GM12873 (cell line): Measurements from ENCODE around the gene TBP.

Experiments
- TF ChIP-seq, protein P1 (sequence below): IDR thresholded peaks from 2 replicates; pipeline ENCODE4 v1.5.1; 2012; ENCODE audit warnings: low read depth, mild to moderate bottlenecking, moderate library complexity, low read length, control low read depth; ENCODE audit not compliant: insufficient read depth; ENCODE audit errors: missing control alignments

TBP gene

DNA sequence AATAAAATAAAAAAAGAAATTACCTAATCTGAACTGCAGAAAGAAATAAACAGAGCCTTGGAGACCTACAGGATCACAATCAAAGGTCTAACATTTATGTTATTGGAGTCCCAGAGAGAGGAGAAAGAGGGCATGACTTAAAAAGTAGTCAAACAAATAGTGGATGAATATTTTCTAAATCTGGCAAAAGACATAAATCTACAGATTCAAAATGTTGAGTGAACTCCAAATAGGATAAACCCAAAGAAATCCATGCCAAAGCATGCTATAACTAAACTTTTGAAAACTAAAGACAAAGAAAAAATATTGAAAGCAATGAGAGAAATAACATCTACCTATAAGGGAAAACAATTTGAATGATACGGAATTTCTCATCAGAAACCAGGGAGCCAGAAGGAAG lies 39.3 kb upstream of the TBP start:
- TF ChIP-seq, protein P1, sequence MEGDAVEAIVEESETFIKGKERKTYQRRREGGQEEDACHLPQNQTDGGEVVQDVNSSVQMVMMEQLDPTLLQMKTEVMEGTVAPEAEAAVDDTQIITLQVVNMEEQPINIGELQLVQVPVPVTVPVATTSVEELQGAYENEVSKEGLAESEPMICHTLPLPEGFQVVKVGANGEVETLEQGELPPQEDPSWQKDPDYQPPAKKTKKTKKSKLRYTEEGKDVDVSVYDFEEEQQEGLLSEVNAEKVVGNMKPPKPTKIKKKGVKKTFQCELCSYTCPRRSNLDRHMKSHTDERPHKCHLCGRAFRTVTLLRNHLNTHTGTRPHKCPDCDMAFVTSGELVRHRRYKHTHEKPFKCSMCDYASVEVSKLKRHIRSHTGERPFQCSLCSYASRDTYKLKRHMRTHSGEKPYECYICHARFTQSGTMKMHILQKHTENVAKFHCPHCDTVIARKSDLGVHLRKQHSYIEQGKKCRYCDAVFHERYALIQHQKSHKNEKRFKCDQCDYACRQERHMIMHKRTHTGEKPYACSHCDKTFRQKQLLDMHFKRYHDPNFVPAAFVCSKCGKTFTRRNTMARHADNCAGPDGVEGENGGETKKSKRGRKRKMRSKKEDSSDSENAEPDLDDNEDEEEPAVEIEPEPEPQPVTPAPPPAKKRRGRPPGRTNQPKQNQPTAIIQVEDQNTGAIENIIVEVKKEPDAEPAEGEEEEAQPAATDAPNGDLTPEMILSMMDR = no peak

DNA sequence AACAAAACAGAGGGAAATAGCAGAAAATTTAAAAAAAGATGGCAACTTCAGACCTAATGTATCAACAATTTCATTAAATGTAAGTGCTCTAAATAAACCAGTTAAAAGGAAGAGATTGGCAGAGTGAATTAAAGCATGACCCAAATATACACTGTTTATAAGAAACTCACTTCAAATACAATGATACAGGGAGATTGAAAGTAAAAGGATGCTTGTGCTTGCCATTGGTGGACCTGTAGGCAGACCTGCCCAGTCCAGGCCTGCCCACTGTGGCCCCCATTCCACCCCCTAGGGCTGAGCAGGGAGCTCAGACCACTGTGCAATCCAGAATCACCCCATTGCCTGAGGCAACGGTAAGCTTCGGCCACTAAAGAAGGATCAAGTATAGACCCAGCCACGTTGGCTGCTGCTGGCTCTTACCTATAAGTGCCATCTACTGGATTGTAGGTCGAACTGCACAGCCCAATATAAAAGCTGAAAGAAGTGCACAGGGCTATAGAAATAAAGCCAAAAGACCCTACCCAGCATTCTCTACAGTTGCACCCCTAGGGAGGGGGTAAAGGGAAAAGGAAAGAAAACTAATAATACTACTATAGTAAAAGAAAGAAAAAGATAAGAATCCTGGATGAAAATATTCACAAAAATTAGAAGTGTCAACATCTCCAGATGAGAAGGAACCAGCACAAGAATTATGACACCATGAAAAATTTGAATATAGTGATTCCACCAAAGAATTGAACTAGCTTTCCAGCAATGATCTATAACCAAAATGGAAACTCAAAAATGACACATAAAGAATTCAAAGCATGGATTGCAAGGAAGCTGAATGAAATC lies 37.2 kb upstream of the TBP start:
- TF ChIP-seq, protein P1 = peak; percentile 83

DNA sequence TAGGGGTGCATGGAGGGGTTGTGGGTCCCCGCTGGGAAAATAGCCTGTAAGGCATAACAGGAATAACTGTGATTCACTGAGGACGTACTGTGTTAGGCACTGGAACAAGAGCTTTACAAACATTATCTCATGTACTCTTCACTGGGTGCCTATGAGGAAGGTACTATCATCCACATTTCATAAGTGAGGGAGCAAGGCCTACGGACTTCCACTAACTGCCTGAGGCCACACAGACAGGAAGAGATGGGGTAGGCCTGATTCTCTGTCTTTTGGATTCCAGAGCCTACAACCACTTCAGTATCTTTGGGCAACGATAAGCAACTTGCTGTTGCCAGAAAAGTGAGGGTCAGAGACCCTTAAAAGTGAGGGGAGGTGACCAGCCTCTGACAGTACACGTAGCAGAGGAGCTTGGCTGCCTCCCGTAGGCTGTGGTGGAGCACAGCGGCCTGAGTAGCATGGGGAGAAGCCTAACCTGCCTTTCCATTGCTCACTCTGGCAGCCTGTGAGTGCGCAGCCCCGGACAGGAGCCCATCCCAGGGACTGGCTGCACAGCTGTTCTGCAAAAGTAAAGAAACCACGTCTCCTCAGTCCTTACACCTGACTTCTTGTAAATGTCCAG lies 31.5 kb upstream of the TBP start:
- TF ChIP-seq, protein P1 = peak; percentile 65

DNA sequence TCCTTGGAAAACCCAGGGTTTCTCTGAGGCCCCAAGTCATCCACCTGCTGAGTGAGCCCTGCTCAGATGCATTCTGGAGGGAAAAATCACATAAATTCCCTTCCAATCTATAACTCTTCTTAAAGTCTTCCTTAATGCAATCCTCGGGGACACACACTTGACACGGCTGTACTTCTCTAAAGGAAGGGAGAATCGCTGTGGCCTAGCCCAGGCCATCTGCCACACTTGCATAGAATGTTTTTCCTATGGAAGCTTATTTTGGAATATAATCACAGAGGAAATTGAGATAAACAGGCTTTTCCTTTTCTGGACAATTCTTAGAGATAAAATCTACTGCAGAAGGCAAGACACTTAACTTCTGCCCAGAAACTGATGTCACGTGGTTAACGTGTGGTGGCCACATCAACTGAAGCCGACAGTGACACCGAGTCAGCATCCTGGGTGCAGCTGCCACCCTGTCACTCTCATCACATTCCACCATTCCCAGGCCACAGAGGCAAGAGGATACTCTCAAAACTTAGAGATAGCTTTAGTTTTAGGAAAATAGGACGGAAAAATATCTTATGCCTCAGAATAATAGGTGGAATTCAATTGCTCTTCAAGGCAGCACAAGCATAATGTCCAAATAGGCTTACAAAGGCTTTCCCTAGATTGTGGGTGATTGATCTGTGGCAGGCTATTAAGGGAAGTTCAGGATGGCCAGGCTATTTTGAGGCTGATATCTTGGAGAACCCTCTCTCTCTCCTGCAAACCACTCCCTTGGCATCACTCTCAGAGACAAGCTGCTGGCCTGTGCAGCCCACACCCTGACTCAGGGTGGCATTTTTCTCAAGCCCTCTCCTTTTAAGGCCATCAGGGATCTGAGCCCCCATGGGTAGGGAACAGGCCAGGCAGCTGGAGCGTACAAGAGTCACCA lies 30.7 kb upstream of the TBP start:
- TF ChIP-seq, protein P1 = no peak

DNA sequence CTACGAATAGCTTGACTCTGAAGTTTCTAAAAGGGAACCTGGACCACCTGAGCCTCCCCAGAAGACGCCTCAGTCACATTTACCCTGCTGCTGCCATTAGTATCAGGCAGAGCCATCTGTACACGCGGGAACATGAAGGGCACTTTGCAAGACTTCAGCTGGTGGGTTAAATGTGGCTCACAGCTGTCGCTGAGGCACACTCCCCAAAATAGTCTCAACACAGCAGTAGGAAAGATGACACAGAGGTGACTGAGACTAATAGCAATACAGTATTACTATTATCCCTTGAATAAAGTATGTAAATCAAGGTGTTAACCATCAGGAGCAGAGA lies 30.0 kb upstream of the TBP start:
- TF ChIP-seq, protein P1 = no peak

DNA sequence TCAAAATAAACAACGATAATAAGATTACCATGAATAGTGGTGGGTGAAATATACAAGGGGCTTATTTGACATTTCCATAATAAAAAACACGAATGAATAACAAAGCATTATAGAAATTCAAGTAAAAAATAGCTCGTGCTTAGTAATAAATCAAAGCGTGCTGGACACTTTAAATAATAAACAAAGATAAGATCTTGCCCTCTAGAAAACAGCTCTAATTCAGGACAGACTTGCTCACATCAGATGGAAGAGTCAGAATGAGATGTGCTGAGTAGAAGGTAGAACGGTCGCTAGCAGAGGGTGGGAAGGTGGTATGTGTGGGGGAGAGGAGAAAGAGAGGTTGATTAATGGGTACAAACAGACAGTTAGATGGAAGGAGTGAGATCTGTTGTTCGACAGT lies 28.4 kb upstream of the TBP start:
- TF ChIP-seq, protein P1 = no peak
